Naive B cell (primary cell): ENCODE measurements around the gene APBA2. TPM values are rescaled to one million over a fixed set of nuclear protein-coding genes. Genes with fewer than 3 reads are reported as not detected.
A peak's percentile ranks its signal among the peaks of the same experiment; 100 is the strongest.
"Not testable (repeated sequence)": the region's sequence is repeated elsewhere in the genome, so short reads cannot be mapped to it uniquely, and the experiment has no call there.

Experiments
- ATAC-seq, 2 donors: fragments of 150-1000 bp; cut with Tn5 transposase; 2 replicates each; pipeline ENCODE4 v1.10.0; 2021; ENCODE audit warnings: low read depth in 2 of 2, mild to moderate bottlenecking in 2 of 2, moderate library complexity in 2 of 2
- DNase-seq: peaks from one replicate; pipeline ENCODE4 v3.0.0; 2022
- H3K27ac Mint-ChIP-seq, 6 donors: one replicate each; pipeline ENCODE4 v1.8.0; 2020 to 2022; ENCODE audit warnings: mild to moderate bottlenecking in 6 of 6, mixed read lengths in 6 of 6, moderate library complexity in 5 of 6, inconsistent platforms in 2 of 6
- H3K27me3 Mint-ChIP-seq, 3 donors: one replicate each; pipeline ENCODE4 v1.8.0; 2021 to 2022; ENCODE audit warnings: mixed read lengths in 3 of 3, mild to moderate bottlenecking in 1 of 3
- H3K36me3 Mint-ChIP-seq, 2 donors: one replicate each; pipeline ENCODE4 v1.8.0; 2020 to 2022; ENCODE audit warnings: mixed read lengths in 2 of 2, inconsistent platforms in 1 of 2, mild to moderate bottlenecking in 1 of 2
- H3K4me1 Mint-ChIP-seq, 3 donors: one replicate each; pipeline ENCODE4 v1.8.0; 2020 to 2022; ENCODE audit warnings: mixed read lengths in 3 of 3, inconsistent platforms in 1 of 3, mild to moderate bottlenecking in 1 of 3, moderate library complexity in 1 of 3
- H3K4me3 Mint-ChIP-seq, 8 donors: one replicate each; pipeline ENCODE4 v1.8.0; 2020 to 2022; ENCODE audit warnings: mild to moderate bottlenecking in 8 of 8, mixed read lengths in 8 of 8, moderate library complexity in 8 of 8, inconsistent platforms in 2 of 8
- H3K9me3 Mint-ChIP-seq, 7 donors: one replicate each; pipeline ENCODE4 v1.8.0; 2020 to 2022; ENCODE audit warnings: mixed read lengths in 7 of 7, mild to moderate bottlenecking in 5 of 7, inconsistent platforms in 2 of 7, moderate library complexity in 1 of 7
- polyA plus RNA-seq, 6 donors: library from polyadenylated mRNA; unstranded; fragments of 300-500 nt; fragmentation: Illumina TruSeq; gene quantifications; one replicate each; pipeline ENCODE4 v1.2.3, GENCODE V29; 2021; ENCODE audit warnings: low read depth in 6 of 6

The APBA2 gene
- polyA plus RNA-seq, 6 donors from 2014 or later = 0.30 to 0.36 TPM; not detected in 4

DNA sequence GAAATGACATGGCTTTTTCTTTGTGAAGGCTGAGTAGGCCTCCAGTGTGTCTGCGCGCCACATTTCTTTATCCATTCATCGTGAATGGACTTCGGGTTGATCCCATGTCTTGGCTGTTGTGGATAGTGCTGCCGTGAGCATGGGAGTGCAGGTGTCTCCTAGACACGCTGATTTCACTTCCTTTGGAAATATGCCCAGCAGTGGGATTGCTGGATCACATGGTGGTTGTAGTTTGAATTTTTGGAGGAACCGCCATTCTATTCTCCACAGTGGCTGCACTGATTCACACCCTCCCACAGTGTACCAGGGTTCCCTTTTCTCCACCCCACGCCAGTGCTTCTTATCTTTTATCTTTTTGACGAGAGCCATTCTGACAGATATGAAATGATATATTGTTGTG lies 212.2 kb downstream of the APBA2 start:
- H3K9me3 Mint-ChIP-seq = no peaks in the 10 kb centered on the region

DNA sequence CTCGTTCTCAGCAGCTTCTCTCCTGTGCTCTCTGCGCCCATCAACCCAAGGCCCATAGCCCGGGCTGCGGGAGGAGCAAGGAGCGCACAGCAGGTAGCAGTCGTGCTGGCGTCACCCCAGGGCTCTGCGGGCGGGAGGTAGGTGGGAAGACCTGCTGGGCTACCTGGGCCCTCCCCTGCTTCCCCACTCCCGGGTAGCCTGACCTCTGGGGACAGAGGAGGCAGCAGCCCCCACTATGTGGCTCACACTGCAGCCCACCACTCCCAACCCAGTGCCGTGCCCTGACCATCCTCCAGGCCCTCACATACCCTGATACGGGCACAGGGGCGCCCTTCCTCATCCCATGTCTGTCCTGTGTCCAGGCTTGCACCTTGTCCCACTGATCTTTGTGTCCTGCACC lies 212.9 kb downstream of the APBA2 start:
- Mint-ChIP-seq H3K4me1 (no peaks in the 10 kb centered on the region), H3K9me3 (no peaks in the 10 kb centered on the region), H3K4me3 (no peak overlapping the region), H3K27ac (no peak overlapping the region), H3K27me3 (peaks cover 0 to 5% (median 0%) of the 10 kb centered on the region in 3 donors), H3K36me3 (no peaks in the 10 kb centered on the region)
- DNase-seq (no peak), ATAC-seq (no peak)

More for the DNA sequence above, 212.2 kb downstream of the APBA2 start:
- H3K27ac Mint-ChIP-seq = no peak overlapping the region
- H3K4me3 Mint-ChIP-seq = no peak overlapping the region
- DNase-seq (no peak), ATAC-seq (no peak)
- H3K36me3 Mint-ChIP-seq = no peaks in the 10 kb centered on the region
- H3K27me3 Mint-ChIP-seq = peaks cover 0 to 5% (median 0%) of the 10 kb centered on the region in 3 donors
- no peaks in the 10 kb centered on the region for H3K4me1 Mint-ChIP-seq

DNA sequence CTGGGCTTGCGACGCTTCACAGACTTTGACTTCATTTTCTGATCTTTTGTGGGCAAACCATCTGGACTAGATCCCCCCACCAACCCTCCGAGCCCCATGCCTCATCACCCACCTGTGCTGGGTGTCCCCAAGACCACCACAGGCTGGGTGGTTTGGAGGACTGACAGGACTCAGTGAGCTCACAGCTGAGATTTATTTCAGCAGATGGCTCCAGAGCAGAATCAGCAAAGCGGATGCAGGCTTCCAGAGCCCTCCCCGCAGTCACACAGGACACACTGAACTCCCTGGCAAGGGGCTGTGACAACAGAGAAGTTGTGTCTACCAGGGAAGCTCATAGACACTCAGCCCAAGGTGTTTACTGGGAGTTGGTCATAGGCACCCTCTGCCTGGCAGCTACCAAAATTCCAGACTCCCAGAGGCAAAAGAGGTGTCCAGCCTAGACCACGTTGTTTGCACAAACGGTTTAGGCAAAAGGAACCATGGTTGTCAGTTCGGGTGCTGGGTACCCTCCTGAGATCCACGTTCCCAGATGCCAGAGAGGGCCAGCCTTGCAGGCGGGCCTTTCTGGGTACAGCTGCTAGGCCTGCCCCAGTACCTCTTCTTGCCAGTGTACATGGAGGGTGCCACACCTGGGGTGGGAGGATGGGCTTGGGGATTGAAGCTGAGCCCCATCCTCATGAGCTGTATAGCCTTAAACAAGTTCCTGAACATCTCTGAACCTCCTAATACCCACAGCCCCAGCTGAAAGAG lies 213.5 kb downstream of the APBA2 start:
- Mint-ChIP-seq H3K4me1 (no peaks in the 10 kb centered on the region), H3K27ac (no peak overlapping the region), H3K27me3 (peaks cover 0 to 9% (median 0%) of the 10 kb centered on the region in 3 donors), H3K4me3 (no peak overlapping the region), H3K36me3 (no peaks in the 10 kb centered on the region), H3K9me3 (no peaks in the 10 kb centered on the region)
- ATAC-seq (no peak), DNase-seq (no peak)

DNA sequence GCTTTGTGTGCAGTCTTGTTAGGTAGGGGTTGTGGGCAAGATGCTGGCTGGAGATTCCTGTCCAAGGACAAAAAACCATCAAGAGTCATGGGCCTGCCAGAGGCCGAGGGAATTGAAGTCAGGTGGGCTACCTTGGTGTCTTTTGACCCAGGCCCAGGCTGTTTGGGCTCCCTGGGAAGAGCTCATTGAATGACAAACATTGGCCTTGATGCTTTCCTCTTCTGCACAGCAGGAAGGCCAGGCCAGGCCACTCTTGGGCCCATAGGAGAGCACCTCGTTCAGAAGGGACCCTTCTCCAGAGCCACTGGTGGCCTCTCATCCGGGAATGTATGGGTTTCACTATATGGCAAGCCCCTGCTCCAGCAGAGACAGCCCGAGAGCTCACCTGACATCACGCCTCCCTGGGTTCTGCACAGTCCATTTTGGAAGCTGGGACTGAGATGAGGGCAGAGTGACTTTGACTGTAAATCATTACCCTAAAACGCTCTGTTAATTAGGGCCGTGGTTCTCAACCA lies 214.8 kb downstream of the APBA2 start:
- no peaks in the 10 kb centered on the region for H3K9me3 Mint-ChIP-seq
- H3K27ac Mint-ChIP-seq = no peak overlapping the region
- H3K27me3 Mint-ChIP-seq = peaks cover 0 to 9% (median 0%) of the 10 kb centered on the region in 3 donors
- no peak overlapping the region for H3K4me3 Mint-ChIP-seq
- DNase-seq = no peak
- no peaks in the 10 kb centered on the region for H3K4me1 Mint-ChIP-seq
- ATAC-seq = no peak
- no peaks in the 10 kb centered on the region for H3K36me3 Mint-ChIP-seq

DNA sequence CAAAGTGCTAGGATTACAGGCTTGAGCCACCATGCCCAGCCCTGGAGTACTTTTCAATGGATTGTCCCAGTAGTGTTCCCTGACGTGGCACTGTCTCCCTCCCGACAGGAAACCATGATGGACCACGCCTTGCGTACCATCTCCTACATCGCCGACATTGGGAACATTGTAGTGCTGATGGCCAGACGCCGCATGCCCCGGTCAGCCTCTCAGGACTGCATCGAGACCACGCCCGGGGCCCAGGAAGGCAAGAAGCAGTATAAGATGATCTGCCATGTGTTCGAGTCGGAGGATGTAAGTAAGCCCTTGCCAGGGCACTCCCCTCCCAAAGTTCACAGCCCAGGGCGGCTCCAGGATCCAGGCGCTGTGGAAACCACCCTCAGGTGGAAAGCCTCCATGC lies 215.7 kb downstream of the APBA2 start:
- no peak for ATAC-seq
- no peaks in the 10 kb centered on the region for H3K4me1 Mint-ChIP-seq

DNA sequence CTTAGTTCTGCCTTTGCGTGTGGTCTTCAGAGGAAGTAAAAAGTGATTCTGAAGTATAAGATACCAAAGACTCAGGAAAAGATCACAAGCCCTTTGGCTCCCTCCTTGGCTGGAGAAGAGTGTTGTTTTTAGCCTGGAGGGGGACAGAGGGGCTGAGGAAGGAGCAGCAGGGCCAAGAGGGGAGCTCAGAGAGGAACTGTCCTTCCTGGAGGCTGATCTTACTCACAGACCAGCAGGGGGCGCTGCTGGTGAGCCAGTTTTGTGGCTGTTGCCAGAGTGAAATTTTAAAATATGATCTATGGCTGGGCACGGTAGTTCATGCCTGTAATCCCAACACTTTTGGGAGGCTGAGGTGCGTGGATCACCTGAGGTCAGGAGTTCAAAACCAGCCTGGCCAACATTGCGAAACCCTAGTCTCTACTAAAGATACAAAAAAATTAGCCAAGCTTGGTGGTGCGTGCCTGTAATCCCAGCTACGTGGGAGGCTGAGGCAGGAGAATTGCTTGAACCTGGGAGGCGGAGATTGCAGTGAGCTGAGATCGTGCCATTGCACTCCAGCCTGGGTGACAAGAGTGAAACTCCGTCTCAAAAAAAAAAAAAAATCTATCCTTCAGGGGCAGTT lies 216.5 kb downstream of the APBA2 start:
- DNase-seq = peak; percentile 8
- Mint-ChIP-seq H3K4me3 (peak overlapping the region in 1 of 8 donors; percentile 57), H3K27ac (peak overlapping the region in 2 of 6 donors; percentile 33 to 44)
- H3K9me3 Mint-ChIP-seq, H3K36me3 Mint-ChIP-seq, ATAC-seq, H3K27me3 Mint-ChIP-seq, H3K4me1 Mint-ChIP-seq: not testable (repeated sequence)

More for the DNA sequence above, 215.7 kb downstream of the APBA2 start:
- Mint-ChIP-seq H3K4me3 (no peak overlapping the region), H3K36me3 (no peaks in the 10 kb centered on the region), H3K27me3 (peaks cover 0 to 9% (median 0%) of the 10 kb centered on the region in 3 donors), H3K9me3 (no peaks in the 10 kb centered on the region), H3K27ac (no peak overlapping the region)
- no peak for DNase-seq

DNA sequence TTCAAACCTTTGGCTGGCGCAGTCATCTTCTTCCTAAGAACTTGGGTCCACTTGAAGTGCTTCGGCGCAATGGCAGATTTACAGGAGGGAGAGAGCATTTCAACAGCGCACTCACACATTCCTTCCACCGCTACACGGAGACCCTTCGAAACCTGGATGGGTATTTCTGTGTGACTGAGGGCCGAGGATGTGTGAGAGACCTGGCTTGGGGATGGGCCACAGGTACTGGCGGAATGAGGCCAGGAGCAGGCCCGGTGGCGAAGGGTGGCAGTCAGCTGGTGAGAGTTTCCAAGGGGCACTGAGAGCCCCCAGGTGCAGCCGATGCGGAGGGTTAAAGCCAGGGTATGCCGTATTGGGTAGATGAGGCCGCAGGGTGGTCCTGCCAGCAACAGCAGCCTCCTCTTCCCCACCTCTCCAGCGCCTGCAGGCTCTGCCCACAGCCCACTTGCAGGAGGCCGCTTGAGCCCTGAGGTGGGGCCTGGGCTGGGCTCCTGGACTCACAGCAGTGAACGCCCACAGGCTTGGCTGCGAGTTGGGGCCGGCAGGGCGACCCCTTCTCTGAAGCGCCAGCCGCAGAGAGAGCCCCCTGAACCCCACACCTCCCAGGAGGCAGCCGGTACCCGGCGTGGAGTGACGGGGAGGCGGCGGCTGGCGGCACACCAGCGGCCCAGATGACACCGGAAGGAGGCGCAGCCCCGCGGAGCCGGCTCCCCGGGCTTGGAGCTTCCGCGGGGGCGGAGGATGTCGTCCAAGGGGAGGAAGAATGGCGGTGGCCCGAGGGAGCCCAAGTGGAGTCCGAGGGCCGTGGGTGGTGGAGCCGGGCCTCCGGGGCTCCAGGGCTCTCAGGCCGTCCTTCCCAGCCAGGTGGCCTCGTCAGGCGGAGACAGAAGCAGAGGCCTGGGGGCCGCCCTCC lies 217.4 kb downstream of the APBA2 start:
- Mint-ChIP-seq H3K36me3 (no peaks in the 10 kb centered on the region), H3K27me3 (peaks cover 0 to 9% (median 0%) of the 10 kb centered on the region in 3 donors), H3K27ac (no peak overlapping the region), H3K4me1 (no peaks in the 10 kb centered on the region), H3K9me3 (no peaks in the 10 kb centered on the region), H3K4me3 (no peak overlapping the region)
- ATAC-seq (no peak), DNase-seq (no peak)

DNA sequence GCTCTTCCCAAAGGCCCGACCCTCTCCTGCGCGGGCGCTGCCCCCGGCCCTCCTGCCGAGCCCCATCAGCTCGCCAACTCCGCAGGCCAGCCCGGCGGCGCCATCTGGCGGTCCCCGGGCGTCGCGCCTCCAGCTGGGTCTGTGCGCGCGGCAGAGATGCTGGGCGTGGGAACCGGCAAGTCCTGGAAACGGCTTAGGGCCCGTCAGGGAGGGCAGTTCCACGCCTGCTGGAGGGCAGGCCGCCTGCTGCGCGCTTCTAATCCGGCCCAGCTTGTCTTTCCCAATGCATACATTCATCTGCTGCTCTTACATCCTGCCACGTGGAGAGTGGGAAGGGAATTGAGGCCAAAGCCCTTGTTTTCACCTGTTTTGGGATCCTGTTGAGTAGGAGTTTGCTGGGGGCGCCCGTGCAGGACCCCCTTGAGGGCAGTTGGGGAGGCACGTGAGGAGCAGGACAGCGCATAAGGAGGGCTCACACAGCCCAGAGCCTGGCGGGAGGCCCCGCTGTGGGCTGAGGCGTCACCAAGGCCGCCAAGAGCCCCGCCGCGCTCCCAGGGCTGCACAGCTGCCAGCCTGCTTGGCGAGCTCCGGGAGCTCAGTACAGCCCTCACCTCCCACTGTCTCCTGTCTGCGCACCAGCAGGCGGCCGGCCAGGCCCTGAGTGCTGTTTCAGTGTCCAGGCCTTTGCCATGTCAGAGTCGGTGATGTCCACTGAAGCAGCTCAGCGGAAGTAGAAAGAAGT lies 218.2 kb downstream of the APBA2 start:
- Mint-ChIP-seq H3K36me3 (no peaks in the 10 kb centered on the region), H3K4me1 (no peaks in the 10 kb centered on the region), H3K9me3 (no peaks in the 10 kb centered on the region), H3K4me3 (no peak overlapping the region), H3K27me3 (peaks cover 0 to 6% (median 0%) of the 10 kb centered on the region in 3 donors), H3K27ac (no peak overlapping the region)
- ATAC-seq = no peak
- DNase-seq = no peak

DNA sequence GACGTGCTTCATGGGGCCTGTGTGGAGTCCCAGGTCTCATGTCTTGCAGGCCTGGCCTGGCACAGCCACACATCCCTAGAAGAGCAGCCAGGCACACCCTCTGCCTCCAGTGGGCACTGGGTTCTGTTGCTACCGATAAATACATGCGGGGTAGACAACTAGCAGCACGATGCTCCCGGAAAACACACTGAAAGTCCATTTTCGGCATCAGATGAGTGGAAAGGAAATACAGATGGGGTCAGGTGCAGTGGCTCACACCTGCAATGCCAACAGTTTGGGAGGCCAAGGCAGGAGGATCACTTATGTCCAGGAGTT lies 218.7 kb downstream of the APBA2 start:
- H3K9me3 Mint-ChIP-seq = no peaks in the 10 kb centered on the region
- no peaks in the 10 kb centered on the region for H3K36me3 Mint-ChIP-seq
- ATAC-seq = no peak

DNA sequence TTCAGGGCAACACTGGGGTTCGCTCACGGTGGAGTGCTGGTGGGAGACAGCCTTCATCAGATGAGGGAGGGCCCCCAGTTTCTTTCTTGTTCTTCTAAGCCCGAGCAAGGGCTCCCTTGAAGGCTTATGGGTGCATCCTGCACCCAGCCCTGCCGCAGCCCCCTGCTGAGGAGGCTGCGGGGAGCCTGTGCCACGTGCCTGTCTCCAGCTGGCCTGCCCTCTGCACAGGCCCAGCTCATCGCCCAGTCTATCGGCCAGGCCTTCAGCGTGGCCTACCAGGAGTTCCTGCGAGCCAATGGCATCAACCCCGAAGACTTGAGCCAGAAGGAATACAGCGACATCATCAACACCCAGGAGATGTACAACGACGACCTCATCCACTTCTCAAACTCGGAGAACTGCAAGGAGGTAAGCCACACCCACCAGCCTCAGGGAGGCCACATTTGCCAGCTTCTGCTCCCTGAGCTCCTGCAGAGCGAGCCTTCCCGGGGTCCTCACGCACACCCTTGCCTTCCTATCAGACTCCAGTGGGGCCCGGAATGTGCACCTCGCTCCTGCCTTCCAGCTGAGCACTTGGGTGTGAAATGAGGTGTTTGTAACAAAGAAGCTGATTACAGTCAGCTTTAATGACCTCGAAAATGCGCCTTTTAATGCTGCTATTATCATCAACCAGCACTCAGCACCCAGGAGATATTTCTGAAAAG lies 219.5 kb downstream of the APBA2 start:
- no peaks in the 10 kb centered on the region for H3K4me1 Mint-ChIP-seq
- H3K9me3 Mint-ChIP-seq = no peaks in the 10 kb centered on the region
- DNase-seq (no peak), ATAC-seq (no peak)
- peaks cover 0 to 4% (median 0%) of the 10 kb centered on the region in 3 donors for H3K27me3 Mint-ChIP-seq
- peak overlapping the region in 1 of 8 donors; percentile 69 for H3K4me3 Mint-ChIP-seq
- no peak overlapping the region for H3K27ac Mint-ChIP-seq
- no peaks in the 10 kb centered on the region for H3K36me3 Mint-ChIP-seq

More for the DNA sequence above, 218.7 kb downstream of the APBA2 start:
- DNase-seq = no peak
- H3K27me3 Mint-ChIP-seq = peaks cover 0 to 4% (median 0%) of the 10 kb centered on the region in 3 donors
- H3K4me3 Mint-ChIP-seq = no peak overlapping the region
- no peaks in the 10 kb centered on the region for H3K4me1 Mint-ChIP-seq
- no peak overlapping the region for H3K27ac Mint-ChIP-seq

DNA sequence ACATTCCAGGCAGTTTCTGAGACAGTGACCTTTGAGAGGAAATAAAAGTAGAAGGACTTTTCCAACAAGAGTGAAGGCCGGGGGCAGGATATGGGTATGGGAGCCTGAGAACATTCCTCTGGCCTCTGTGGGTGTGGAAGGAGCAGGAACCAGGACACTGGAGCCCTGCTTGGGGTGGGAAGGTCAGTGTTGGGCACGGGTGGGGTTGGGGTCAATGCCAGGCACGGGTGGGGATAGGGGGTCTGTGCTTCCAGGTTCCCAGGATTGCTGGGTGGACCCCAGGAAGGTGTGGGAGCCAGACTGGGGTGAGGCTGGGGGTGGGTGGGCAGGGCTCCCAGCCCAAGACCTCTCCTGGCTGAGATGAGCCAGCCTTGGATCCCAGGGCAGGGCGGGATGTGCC lies 220.3 kb downstream of the APBA2 start:
- no peaks in the 10 kb centered on the region for H3K36me3 Mint-ChIP-seq
- ATAC-seq = no peak
- no peak overlapping the region for H3K4me3 Mint-ChIP-seq
- peaks cover 0 to 8% (median 0%) of the 10 kb centered on the region in 3 donors for H3K27me3 Mint-ChIP-seq
- no peak for DNase-seq
- no peaks in the 10 kb centered on the region for H3K9me3 Mint-ChIP-seq
- no peaks in the 10 kb centered on the region for H3K4me1 Mint-ChIP-seq
- peak overlapping the region in 1 of 6 donors; percentile 5 for H3K27ac Mint-ChIP-seq

DNA sequence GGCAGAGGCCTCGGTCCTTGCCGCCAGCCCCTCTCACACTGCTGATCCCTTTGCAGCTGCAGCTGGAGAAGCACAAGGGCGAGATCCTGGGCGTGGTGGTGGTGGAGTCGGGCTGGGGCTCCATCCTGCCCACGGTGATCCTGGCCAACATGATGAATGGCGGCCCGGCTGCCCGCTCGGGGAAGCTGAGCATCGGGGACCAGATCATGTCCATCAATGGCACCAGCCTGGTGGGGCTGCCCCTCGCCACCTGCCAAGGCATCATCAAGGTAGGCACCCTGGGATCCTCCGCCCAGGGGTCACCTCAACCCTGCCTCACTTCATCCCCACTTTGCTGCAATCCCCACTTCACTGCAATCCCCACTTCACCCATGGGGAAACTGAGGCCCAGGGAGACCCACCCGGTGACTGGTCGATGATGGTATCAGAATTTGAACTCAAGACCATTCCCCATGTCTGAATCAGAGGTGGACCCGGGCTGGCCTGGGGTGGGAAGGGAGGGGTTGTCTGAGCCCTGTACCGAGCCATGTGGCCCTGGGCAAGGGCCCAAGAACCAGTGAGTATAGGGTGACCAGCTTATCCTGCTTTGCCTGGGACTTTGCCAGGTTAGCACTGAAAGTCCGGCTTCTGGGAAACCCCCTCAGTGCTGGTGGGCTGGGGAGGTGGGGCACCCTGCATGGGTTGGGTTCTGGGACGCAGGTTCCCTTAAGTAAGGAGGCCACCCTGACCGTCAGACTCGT lies 220.9 kb downstream of the APBA2 start:
- no peaks in the 10 kb centered on the region for H3K36me3 Mint-ChIP-seq
- no peak for DNase-seq
- ATAC-seq = no peak

More for the DNA sequence above, 220.9 kb downstream of the APBA2 start:
- Mint-ChIP-seq H3K9me3 (no peaks in the 10 kb centered on the region), H3K4me3 (no peak overlapping the region), H3K27me3 (peaks cover 0 to 8% (median 0%) of the 10 kb centered on the region in 3 donors), H3K27ac (no peak overlapping the region), H3K4me1 (no peaks in the 10 kb centered on the region)
